ENCODE results near the gene LRG1. TPM values are rescaled to one million over a fixed set of nuclear protein-coding genes. Genes with fewer than 3 reads are reported as not detected.

LRG1 gene
- total and polyA plus RNA-seq, 2 experiments from 2014 or later, result 0.66 to 0.68 TPM

DNA sequence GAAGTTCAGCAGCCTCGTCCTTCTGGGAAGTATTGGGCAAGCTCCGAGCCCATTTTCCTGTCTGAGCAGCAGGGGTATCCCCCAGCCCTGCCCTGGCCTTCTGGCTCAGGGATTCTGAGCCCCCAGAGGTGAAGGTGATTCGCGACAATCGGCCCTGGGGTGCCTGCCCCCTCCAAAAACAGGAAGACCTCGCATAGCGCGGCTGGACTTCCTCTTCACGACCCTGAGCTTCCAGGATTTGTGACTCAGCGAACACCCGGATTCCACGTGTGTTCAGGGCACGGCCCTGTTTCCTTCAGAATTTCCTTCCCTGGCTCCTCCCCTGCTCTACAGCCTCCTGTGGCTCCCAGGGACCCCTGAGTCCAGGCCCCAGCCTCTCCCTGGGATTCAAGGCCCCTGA, 19.7 kb upstream of the LRG1 start, which contains the start of gene SEMA6B:
Gene SEMA6B, minus strand, starts transcription at position 116 of the 400 bp plus-strand sequence. CDS start 1,227 bp downstream, outside the sequence.
- DNase-seq (ENCODE audit: low read depth in 1 of 2, low spot score in 1 of 2), result peak in 1 of 2 donors; percentile 57
- Histone ChIP-seq H3K27me3 (no peaks in the 10 kb centered on the region), H3K4me3 (no peak within 1 kb of the TSS), H3K27ac (no peak within 1 kb of the TSS), H3K4me1 (ENCODE audit: low read depth) (no peaks in the 10 kb centered on the region), H3K9me3 (ENCODE audit: low read depth) (no peaks in the 10 kb centered on the region), H3K36me3 (peaks cover 13% of the 10 kb centered on the region)
- TF ChIP-seq, protein P1, sequence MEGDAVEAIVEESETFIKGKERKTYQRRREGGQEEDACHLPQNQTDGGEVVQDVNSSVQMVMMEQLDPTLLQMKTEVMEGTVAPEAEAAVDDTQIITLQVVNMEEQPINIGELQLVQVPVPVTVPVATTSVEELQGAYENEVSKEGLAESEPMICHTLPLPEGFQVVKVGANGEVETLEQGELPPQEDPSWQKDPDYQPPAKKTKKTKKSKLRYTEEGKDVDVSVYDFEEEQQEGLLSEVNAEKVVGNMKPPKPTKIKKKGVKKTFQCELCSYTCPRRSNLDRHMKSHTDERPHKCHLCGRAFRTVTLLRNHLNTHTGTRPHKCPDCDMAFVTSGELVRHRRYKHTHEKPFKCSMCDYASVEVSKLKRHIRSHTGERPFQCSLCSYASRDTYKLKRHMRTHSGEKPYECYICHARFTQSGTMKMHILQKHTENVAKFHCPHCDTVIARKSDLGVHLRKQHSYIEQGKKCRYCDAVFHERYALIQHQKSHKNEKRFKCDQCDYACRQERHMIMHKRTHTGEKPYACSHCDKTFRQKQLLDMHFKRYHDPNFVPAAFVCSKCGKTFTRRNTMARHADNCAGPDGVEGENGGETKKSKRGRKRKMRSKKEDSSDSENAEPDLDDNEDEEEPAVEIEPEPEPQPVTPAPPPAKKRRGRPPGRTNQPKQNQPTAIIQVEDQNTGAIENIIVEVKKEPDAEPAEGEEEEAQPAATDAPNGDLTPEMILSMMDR (IDR thresholded peaks at IDR 0.05; ENCODE audit: low read depth, low read length), result no peak

DNA sequence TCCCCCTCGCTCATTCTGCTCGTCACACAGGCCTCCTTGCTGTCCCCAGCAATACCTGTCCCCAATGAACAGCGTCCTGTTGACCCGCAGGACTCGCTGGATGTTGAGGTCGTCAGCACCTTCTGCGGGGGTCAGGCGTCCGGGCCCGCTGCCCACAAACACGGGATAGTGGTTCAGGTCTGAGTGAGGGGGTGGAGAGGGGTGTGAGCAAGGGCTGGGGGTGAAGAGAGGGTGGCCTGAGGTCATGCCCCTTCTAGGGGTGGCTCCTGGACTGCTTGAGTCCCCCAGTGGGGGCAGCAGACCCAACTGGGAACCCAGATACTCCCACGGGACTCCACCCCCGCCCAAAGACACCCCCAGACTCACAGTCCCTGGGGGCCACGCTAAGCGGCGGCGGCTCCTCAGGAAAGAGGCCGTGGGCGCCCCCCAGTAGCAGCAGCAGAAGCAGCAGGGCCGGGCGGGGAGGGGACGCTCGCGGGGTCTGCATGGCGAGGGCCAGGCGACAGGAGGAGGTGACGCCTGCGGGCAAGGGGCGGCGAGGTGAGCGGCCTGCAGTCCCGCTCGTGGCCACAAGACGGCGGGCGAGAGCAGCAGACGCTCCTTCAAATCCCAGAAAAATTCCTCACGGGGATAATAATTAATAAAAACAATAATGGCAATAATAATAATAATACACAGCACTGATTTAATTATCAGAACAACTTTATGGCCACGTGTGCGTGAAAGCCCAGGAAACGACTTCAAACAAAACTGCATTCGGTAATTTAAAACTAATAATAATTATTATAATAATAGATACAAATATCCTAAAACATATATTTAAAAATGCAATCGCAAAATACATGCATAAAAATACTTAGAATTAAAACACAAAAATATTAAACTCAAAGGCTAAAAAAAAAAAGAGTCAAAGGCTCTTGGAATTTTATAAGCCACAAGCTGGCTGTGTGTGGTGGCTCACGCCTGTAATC, 18.4 kb upstream of the LRG1 start:
- peaks cover 19% of the 10 kb centered on the region for H3K36me3 ChIP-seq
- H3K4me3 ChIP-seq, result no peak overlapping the region
- no peaks in the 10 kb centered on the region for H3K4me1 ChIP-seq (ENCODE audit: low read depth)
- TF ChIP-seq, protein P1 (IDR thresholded peaks at IDR 0.05; ENCODE audit: low read depth, low read length), result peak; percentile 97
- H3K9me3 ChIP-seq (ENCODE audit: low read depth), result no peaks in the 10 kb centered on the region
- peak; percentile 34 to 50 for DNase-seq (ENCODE audit: low read depth in 1 of 2, low spot score in 1 of 2)
- H3K27me3 ChIP-seq, result no peaks in the 10 kb centered on the region
- H3K27ac ChIP-seq, result no peak overlapping the region

DNA sequence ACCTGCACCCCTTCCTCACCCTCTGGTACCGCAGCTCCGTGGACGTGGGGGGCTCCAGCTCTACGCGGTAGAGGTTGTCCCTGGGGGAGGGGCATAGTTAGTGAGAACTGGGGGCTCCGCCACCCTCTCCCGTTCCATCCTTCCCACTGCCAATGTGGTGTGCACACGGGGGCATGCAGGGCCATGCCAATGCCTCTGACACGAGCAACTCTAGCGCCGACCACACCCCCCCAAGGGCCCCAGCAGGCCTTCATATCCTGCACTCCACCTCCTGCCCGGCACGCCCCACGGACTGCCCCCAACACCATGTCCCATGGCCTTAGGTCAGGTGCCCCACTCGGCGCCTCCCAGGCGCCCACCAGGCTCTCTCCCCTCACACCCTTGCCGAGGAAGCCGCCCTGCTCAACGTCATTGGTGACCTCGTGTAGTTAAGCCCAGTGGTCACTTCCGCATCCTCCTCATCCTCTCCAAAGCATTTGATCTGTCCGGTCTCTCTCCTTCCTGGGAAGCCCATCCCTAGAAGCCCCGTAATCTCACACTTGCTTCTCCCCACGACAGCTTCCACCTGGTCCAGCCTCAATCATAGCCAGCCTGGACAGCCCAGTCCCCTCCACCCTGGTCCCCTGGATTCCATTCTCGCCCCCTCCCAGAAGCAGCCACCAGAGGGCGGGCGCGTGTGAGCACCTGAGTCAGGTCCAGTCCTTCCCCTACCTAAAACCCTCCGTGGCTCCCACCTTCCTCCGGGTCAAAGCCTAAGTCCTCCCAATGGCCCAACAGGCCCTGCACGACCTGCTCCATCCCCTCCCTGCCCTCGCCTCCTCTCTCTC, 17.5 kb upstream of the LRG1 start:
- TF ChIP-seq, protein P1 (IDR thresholded peaks at IDR 0.05; ENCODE audit: low read depth, low read length), result peak; percentile 16
- Histone ChIP-seq H3K4me1 (ENCODE audit: low read depth) (no peaks in the 10 kb centered on the region), H3K9me3 (ENCODE audit: low read depth) (no peaks in the 10 kb centered on the region), H3K4me3 (no peak overlapping the region), H3K27ac (no peak overlapping the region), H3K36me3 (peaks cover 28% of the 10 kb centered on the region), H3K27me3 (no peaks in the 10 kb centered on the region)
- DNase-seq (ENCODE audit: low read depth in 1 of 2, low spot score in 1 of 2), result no peak

DNA sequence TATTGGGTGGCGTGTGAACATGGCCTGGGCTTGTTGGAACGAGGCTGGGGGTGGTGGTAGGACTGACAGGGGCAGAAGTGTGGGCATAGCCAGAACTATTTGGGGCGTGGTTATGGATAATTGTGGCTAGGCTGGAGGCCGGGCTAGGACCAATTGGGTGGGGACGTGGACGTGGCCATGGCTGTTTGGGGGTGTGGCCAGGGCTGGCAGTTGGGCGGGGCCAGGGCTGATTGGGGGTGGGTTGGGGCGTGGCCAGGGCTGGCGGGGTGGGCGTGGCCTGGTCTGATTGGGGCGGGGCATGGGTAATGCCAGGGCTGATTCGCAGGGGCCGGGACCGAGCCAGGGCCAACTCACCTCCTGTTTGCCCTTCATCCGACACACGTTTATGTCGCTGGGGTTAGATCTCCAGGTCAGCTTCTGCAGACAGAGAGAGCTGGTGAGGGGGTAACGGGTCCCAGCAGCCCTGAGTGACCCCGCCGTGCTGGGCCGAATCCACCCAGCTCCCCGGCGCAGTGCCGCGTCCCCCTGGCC, 16.8 kb upstream of the LRG1 start:
- H3K9me3 ChIP-seq (ENCODE audit: low read depth), result no peaks in the 10 kb centered on the region
- peak; percentile 28 to 42 for DNase-seq (ENCODE audit: low read depth in 1 of 2, low spot score in 1 of 2)

More for the DNA sequence above, 16.8 kb upstream of the LRG1 start:
- no peak overlapping the region for H3K27ac ChIP-seq
- H3K36me3 ChIP-seq, result peaks cover 33% of the 10 kb centered on the region
- H3K4me1 ChIP-seq (ENCODE audit: low read depth), result no peaks in the 10 kb centered on the region
- H3K4me3 ChIP-seq, result no peak overlapping the region
- no peaks in the 10 kb centered on the region for H3K27me3 ChIP-seq
- TF ChIP-seq, protein P1 (IDR thresholded peaks at IDR 0.05; ENCODE audit: low read depth, low read length), result no peak
